Bronchus fibroblast of lung (primary cell): ENCODE measurements around the gene ZNF106. TPM values are rescaled to one million over a fixed set of nuclear protein-coding genes. Genes with fewer than 3 reads are reported as not detected.

ENCODE experiments used
- total RNA-seq: library from RNA; depleted of rRNA; stranded (reverse); fragments of >200 nt; gene quantifications from 2 replicates; pipeline ENCODE4 v1.2.3, GENCODE V29; 2015

The ZNF106 gene
- 18.9 and 20.2 TPM in 2 replicates for total RNA-seq

DNA sequence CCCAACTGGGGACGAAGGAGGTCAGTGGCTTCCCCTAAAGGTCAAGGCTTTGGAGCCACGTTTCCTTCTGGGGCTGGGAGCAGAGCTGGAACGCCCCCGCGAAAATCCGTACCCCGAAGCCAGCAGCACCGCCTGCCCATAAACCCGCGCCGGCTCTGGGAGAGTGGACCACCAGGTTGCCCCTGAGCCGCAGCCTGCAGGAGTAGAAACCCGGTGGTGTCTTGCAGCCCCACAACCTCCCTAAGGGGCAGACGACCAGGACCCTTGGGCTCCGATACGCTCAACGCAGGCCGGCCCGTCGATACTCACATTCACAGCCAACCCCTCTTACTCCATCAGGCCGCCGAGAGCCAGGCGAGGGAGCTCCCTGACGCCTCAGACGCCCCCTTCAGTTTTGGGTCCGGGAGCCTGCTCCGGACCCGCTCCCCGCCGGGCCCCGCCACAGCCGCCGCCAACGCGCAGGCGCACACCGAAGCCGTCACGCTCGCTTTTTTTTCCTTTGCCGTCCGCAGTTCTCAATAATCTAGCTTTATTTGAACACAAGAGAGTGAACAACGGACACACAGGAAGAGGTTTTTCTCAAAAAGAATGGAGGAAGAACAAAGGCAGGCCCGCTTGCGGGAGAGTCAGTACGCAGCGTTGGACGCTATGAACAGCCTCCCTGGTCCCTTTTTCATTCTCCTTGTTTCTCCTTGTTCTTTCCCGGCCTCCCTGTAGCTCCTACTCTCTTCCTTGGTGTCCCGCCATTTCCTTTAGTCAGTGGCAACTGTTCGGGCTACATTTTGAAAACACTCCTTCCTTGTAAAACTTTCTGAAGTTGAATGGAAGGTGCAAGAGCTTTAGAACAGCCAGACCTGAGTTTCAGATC lies at the start of gene ZNF106:
Gene ZNF106 (minus strand): TSS at position 471 of the 868 bp plus-strand sequence. CDS start 18,852 bp downstream, outside the sequence.

DNA sequence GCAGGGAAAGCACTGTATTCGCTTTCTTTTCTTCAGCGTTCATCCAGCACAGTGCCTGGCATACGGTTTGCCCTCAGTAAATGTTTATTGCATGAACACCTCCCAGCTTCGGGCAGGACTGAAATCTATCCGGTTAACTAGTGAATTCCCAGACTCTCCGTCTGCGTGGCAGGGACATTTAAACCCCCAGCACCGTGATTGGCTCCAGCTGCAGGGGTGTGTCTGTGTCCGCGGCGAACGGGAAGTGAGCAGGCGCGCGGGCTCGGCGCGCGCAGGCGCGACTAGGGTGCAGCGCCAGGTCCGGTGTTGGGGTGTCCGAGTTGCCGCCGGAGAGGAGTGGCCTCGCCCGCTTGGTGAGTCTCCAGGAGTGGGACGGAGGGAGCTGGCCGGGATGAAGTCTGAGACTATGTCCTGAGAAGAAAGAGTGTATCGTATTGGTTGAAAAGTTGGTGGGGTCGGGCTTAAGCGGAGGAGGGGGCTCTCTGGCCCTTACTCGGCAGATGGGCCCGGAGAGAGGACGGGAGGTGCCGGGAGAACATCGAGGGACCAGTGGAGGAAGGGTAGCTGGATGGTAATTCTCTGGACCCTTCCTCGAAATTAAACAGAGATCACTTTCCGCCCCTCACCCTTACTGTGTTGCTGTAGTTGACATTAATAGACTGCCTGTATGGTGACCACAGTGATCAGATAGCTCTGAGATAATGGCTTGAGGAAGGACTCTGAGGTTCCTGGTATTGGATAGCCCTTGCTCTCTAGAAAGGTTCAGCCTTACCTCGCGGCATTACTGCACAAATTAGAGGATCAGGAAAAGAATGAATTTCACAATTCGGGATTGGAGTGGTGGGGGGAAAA lies 4.6 kb upstream of the ZNF106 start, which contains the start of gene SNAP23:
Gene SNAP23 (plus strand): TSS at position 274 of the 852 bp plus-strand sequence. CDS start 16,213 bp downstream, outside the sequence.

Other genes starting within 250 kb of the ZNF106 start
- 9.6 and 11.9 TPM in 2 replicates for gene GANC, start 217.9 kb downstream of the ZNF106 start, total RNA-seq
- gene TMEM87A, start 217.7 kb downstream of the ZNF106 start, total RNA-seq = 25.1 and 31.3 TPM in 2 replicates
- 0.50 and 1.6 TPM in 2 replicates for gene CAPN3, start 131.6 kb downstream of the ZNF106 start, total RNA-seq
- 43.9 and 46.2 TPM in 2 replicates for gene SNAP23, start 4.5 kb upstream of the ZNF106 start, total RNA-seq
- 10.8 and 12.2 TPM in 2 replicates for gene LRRC57, start 57.7 kb upstream of the ZNF106 start, total RNA-seq
- gene HAUS2, start 57.7 kb upstream of the ZNF106 start, total RNA-seq = 52.6 and 65.0 TPM in 2 replicates
- 2.2 and 2.7 TPM in 2 replicates for gene STARD9, start 84.5 kb upstream of the ZNF106 start, total RNA-seq
- gene CDAN1, start 246.0 kb upstream of the ZNF106 start, total RNA-seq = 9.7 and 10.9 TPM in 2 replicates